GM19035 (cell line): ENCODE measurements around the gene IFT20.
"Not testable (repeated sequence)": the region's sequence is repeated elsewhere in the genome, so short reads cannot be mapped to it uniquely, and the experiment has no call there.

Experiments used
- ATAC-seq: cut with Tn5 transposase; IDR thresholded peaks from one replicate; pipeline ENCODE4 v1.9.1; 2021; ENCODE audit not compliant: unreplicated experiment

Gene IFT20

DNA sequence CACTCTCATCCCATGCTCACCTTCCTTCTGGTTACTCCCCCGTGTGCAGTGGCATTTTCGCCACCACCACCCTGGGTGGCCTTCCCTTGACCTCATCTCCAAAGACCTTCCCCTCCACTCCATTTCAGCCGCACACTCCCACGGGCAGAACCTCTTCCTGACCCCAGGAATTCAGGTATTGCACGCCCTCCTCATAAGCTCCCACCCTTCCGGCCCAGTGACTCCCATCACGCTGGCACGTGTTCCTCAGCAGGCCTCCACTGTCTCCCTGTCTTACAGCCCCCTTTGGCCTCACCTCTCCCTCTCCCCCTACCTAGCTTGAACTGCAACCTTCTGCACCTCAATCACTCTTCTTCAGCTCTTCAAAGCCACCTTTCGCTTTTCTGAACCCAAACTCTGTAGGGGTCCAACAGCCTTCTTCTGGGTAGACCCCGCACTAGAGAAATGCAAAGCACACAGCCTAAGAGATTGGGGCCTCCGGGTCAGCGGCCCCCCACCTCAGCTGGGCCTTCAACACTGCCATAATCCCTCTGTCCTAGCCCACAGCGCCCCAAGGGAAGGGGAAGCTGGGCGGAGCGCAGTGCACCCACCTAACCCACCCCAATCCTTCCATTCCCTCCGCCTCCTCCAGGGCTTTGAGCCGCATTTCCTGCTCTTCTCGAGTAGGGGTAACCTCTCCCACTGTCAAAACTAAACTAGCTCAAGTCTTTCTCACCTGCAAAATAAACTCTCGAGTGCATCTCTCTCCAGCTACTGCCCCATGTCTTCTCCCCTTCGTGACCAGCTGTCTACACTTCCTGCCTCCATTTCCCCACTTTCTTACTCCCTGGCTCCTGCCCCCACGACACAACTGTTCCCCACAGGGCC lies 17.9 kb downstream of the IFT20 start:
- ATAC-seq, result no peak

DNA sequence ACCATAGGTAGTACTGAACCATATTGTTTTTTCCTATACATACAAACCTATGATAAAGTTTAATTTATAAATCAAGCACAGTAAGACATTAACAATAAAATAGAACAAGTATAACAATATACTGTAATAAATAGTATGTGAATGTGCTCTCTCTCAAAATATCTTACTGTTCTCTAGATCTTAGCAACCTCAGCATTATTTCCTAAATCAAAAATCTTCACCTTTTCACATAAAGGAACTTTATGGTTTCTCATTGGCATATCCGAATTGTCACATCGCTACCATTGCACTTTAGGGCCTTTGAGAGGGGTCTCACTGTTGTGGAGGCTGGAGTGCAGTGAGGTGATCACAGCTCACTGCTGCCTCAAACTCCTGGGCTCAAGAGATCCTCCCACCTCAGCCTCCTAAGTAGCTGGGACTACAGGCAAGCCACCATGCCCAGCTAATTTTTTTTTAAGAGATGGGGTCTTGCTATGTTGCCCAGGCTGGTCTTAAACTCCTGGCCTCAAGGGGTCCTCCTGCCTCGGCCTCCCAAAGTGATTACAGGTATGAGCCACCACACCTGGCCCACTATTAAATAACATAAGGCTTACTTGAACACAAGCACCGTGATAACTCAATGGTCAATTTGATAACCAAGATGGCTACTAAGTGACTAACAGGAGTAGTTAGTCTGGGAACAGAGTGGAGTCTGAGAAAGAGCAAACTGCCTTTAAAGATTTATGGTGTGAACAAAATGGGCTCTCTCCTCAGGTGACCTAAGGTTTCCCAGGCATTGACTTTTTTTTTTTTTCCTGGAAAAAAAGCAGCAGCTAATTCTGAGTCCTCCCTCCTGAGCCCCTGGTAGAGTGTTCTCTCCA lies 19.2 kb downstream of the IFT20 start:
- ATAC-seq, result no peak

DNA sequence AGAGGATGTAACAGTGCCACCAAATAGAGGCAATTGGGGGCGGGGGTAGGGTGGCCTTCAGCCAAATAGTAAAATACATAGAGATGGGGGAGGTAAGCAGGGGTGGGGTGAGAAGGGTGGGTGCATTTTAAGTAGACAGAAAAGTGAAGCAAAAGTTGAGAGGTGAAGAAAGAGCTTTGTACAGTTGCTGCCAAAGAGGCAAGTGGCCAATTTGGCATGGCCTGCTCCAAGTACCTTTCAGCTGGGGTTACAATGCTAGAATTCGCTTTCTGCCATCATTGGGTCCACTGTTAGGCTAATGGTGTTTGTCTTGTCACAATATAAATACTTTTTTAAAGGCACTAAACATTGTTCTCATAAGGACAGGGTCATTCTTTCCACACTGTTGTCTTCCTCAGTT lies 21.4 kb downstream of the IFT20 start:
- no peak for ATAC-seq

DNA sequence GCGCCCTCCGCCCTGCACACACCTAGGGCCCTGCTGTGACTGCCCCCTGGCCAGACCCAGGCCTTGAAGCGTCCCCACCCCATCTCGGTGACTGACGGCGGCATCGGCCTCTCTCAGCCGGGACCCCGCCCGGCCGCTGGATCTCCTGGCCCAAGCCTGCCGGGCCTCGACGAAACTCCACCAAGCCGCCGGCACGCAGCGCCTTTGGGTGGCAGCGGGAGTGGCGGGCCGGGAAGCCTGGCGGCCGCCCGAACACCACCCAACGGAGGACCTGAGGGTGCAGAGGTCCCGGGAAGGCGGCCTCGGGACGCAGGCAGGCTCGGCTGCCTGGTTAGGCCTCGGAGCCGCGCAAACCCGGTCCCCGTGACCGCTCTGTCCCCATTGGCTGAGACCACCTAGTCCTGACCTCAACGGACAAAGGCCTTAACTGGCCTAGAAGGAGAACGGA lies 28.3 kb downstream of the IFT20 start:
- no peak for ATAC-seq

DNA sequence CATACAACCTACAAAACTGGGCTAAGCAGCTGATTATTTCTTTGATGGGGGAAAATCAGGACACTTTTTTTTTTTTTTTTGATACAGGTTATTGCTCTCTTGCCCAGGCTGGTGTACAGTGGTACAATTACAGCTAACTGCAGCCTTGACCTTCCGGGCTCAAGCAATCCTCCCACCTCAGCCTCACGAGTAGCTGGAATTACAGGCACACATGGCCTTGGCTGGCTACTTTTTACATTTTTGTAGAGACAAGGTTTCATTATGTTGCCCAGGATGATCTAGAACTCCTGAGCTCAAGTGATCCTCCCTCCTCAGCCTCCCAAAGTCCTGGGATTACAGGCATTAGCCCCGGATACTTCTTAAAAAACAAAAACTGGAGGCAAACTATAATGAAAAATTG lies 36.8 kb downstream of the IFT20 start:
- ATAC-seq, result no peak

DNA sequence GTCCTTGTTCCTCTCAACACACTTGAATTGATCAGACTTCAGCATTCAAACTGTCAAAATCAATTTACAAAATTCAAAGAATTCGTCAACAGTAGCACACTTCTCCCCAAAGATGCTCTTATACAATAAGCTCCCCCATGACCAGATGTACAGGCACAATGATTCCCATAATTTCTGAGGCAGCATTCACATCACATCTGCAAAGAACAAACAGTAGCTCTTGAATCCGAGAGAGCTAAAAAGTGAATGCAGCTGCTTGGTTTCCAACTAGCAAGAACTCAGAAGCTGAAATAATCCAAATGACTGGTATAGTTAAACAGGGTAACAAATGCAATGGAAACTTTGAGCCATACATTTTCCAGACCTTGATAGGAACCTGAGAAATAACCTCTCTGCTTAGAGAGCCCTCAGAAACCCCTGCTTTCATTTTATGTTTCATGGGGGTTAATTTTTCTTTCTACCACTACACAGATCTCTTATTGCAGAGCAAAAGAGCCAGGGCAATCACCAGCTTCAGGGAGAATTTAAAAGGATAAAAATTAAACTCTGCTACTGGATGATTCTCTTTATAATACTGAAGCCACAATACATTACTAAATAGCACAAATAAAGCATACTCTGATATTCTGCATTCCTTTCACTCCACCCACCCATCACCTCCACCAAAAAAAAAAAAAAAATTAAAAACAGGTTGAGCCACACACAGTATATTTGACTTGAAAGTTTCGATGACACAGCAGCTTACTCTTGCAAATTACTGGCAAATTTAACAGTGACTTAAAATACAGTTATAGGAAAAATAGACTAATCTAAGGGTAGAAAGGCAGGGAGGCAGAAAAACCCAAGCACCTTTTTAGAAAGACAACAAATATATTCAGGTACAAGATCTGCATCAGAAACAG lies 39.3 kb downstream of the IFT20 start:
- no peak for ATAC-seq

DNA sequence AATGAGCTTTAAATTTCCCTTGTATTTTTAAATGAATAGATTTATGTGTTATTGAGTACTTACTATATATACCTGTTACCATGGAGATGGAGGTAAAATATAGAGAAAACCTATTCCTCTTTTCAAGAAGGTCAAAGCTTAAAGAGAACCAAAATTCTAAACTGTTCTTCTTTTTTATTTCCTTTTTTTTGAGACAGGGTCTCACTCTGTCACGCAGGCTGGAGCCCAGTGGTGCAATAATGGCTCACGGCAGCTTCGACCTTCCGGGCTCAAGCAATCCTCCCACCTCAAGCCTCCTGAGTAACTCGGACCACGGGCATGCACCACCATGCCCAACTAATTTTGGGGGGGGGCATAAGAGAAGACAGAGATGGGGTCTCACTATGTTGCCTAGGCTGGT lies 41.3 kb downstream of the IFT20 start:
- no peak for ATAC-seq

DNA sequence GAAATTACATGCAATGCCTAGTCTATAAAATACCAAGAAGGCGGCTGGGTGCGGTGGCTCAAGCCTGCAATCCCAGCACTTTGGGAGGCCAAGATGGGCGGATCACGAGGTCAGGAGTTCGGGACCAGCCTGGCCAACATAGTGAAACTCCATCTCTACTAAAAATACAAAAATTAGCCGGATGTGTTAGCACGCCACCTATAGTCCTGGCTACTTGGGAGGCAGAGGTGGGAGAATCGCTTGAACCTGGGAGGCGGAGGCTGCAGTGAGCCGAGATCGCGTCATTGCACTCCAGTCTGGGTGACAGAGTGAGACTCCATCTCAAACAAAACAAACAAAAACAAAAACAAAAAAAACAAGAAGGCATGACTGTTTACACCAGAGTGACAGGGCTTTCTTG lies 42.4 kb downstream of the IFT20 start:
- ATAC-seq, result not testable (repeated sequence)

DNA sequence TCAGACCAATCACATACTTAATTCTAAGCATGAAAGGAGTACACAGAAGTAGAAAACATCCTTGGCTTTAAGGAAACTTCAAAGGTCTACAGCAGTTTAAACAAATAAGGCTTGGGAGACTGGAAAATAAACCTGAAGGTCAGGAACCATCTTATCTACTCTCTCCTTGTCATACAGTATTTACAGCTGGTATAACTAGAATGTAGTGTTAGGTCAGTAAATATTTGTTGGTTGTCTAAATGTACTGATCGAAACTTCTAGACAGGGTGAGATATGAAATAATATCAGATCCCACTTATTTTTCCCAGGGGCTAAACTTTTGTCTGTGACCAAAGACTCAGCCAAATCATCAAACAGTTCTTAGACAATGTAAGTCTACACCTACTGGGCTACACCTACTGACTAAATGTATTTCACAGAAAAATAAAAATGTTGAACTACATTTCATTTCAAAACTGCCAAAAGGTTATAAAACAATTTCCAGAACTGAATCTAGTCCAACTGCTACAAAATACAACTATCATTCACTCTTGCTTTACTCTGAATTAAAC lies 43.4 kb downstream of the IFT20 start:
- no peak for ATAC-seq

DNA sequence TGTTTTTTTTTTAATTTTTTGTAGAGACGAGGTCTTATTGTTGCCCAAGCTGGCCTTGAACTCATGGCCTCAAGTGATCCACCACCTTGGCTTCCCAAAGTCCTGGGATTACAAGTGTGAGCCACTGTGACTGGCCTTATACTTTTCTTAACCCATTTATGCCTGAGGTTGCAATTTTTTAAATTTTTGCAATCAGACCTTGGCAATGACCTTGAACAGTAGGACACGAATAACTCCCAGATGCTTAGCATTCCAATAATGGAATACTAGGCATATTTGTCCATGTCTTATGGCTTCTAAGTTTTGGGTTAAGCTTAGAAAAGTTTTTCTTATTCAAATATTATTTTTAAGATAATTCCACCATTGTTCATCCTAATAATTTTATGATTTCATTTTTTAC lies 44.6 kb downstream of the IFT20 start:
- ATAC-seq, result no peak

DNA sequence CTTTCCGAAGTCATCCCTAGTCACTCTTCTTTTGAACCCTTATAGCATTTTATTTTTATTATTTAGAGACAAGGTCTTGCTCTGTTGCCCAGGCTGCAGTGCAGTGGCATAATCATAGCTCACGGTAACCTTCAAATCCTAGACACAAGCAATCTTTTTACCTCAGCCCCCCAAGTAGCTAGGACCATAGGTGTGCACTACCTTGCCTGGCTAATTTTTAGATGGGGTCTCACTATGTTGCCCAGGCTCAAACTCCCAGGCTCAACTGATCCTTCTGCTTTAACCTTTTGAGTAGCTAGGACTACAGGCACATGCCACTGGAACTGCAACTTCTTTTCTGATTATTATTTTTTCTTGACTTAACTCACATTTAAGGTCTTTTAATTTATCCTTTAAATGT lies 49.3 kb downstream of the IFT20 start:
- ATAC-seq, result no peak

DNA sequence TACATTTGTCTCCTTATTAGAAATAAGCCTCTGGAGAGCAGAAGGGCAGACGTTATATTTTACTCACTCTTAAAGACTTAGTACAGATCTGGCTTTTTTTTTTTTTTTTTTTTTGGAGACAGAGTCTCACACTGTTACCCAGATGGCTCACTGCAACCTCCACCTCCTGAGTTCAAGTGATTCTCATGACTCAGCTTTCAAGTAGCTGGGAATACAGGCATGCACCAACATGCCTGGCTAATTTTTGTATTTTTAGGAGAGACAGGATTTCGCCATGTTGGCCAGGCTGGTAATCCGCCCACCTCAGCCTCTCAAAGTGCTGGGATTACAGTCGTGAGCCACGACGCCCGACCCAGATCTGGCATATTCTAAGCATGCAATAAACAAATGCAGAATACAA lies 52.7 kb downstream of the IFT20 start:
- ATAC-seq, result no peak

DNA sequence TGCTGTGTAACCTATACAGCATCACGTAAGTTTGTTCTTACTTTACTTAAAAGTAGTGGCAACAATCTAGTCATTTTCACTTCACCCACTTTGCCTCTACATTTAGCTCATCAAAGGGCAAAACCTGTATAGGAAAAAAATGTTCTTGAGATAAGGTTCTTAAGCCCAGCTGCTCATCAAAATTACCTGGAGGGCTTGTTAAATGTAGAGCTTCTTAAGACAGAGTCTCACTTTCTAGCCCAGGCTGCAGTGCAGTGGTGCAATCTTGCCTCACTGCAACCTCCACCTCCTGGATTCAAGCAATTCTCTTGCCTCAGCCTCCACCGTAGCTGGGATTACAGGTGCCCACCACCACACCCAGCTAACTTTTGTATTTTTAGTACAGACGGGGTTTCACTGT lies 54.4 kb downstream of the IFT20 start:
- no peak for ATAC-seq

DNA sequence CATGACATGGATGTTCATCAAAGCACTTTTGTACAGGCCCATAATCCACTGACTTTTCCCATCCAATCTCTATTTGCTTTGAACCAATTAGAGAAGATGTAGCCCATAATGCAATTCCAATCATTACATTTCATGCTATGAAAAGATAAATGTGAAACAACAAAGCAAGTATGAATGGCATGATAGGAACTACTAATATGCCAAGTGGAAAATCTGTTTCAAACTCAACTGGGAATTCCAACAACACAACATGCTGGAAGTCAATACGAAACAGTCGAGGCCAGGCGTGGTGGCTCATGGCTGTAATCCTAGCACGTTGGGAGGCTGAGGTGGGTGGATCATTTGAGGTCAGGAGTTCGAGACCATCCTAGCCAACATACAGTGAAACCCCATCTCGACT lies 55.9 kb downstream of the IFT20 start:
- ATAC-seq, result no peak
